ENCODE data around the gene TNFRSF12A.

The TNFRSF12A gene

GRCh38 chr16:3020247-3020603, at the start of gene TNFRSF12A:
TSS of gene TNFRSF12A (plus strand) at chr16:3020368. CDS start at chr16:3020398, 30 bp downstream.
- H3K4me3 ChIP-seq (ENCODE audit: low read depth, low read length): peak within 1 kb of the TSS; percentile 66
- no peak for TF ChIP-seq CTCF (IDR thresholded peaks at IDR 0.05; ENCODE audit: control insufficient read depth, extremely low read depth, insufficient read depth)
- no peak for DNase-seq (ENCODE audit: low read depth)

GRCh38 chr16:2970563-2970962, 49.6 kb upstream of the TNFRSF12A start:
- TF ChIP-seq CTCF (IDR thresholded peaks at IDR 0.05; ENCODE audit: control insufficient read depth, extremely low read depth, insufficient read depth): no peak
- peak overlapping the region; percentile 74 for H3K4me3 ChIP-seq (ENCODE audit: low read depth, low read length)
- no peak for DNase-seq (ENCODE audit: low read depth)

- no peak overlapping the region for H3K4me3 ChIP-seq (ENCODE audit: low read depth, low read length)
- no peak for TF ChIP-seq CTCF (IDR thresholded peaks at IDR 0.05; ENCODE audit: control insufficient read depth, extremely low read depth, insufficient read depth)
- DNase-seq (ENCODE audit: low read depth): no peak
Observed at GRCh38 chr16:2971134-2971984, 48.8 kb upstream of the TNFRSF12A start.

GRCh38 chr16:2971985-2972784, 48.0 kb upstream of the TNFRSF12A start:
- no peak for TF ChIP-seq CTCF (IDR thresholded peaks at IDR 0.05; ENCODE audit: control insufficient read depth, extremely low read depth, insufficient read depth)
- no peak for DNase-seq (ENCODE audit: low read depth)
- H3K4me3 ChIP-seq (ENCODE audit: low read depth, low read length): no peak overlapping the region

- no peak for DNase-seq (ENCODE audit: low read depth)
- no peak for TF ChIP-seq CTCF (IDR thresholded peaks at IDR 0.05; ENCODE audit: control insufficient read depth, extremely low read depth, insufficient read depth)
- H3K4me3 ChIP-seq (ENCODE audit: low read depth, low read length): no peak overlapping the region
Observed at GRCh38 chr16:2973093-2973492, 47.1 kb upstream of the TNFRSF12A start.

- no peak for DNase-seq (ENCODE audit: low read depth)
- no peak overlapping the region for H3K4me3 ChIP-seq (ENCODE audit: low read depth, low read length)
- no peak for TF ChIP-seq CTCF (IDR thresholded peaks at IDR 0.05; ENCODE audit: control insufficient read depth, extremely low read depth, insufficient read depth)
Observed at GRCh38 chr16:2973605-2974318, 46.4 kb upstream of the TNFRSF12A start.
